DMS153 treated with DMSO at 0.1 percent for 48 hours (cell line): Measurements from ENCODE around the gene HAUS7.
A peak's percentile ranks its signal among the peaks of the same experiment; 100 is the strongest.

ENCODE experiments used
- DNase-seq: peaks from one replicate; lab custom pipeline; 2025; ENCODE audit not compliant: unreplicated experiment; lab: John Stamatoyannopoulos, UW

Gene HAUS7

DNA sequence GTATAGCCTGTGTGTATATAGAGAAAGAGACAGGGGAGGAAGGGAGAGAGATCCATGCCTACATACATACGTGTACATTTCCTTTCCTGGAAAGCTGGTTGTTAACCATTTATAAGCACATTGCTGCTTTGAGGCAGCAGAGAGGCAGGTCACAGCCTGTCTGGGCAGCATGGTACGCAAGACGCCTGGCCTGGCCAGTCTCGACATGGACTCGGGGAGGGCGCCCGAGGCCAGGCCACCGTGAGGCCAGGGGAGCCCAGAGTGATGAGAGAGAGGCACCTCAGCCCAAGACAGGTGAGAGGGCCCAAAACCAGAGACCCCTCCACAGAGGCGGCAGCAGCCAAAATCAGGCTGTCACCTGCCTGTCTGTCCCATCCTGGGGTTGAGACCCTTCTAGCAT lies 28.4 kb downstream of the HAUS7 start:
- DNase-seq, result no peak

GRCh38 chrX:153441296-153441695 lies 29.1 kb downstream of the HAUS7 start:
- DNase-seq, result peak; percentile 38

DNA sequence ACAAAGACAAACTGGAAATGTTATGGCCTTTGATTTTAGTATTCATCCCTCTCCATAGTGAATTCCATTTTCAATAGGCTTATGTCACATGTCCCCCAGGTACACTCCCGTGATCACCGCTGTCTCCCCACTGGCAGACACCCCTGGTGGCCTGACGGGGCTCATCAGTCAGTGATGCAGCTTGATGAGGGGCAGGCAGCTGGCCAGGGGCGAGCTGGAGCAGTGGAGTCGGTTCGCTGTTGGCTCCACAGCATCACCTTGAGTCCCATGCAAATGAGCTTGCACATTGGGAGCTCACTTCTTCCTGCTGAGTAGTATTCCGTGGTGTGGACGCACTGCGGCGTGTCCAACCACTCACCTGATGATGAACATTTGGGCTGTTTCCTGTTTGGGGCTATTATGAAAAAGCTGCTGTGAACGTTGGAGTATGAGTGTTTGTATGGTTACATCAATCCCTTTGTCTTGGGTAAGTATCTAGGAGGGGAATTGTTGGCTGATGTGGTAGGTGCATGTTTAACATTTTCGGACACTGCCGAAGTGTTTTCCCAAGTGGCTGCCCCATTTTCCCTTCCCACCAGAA lies 29.7 kb downstream of the HAUS7 start:
- DNase-seq, result peak; percentile 2

- DNase-seq, result no peak
Measured at GRCh38 chrX:153439977-153440376, 30.4 kb downstream of the HAUS7 start.

DNA sequence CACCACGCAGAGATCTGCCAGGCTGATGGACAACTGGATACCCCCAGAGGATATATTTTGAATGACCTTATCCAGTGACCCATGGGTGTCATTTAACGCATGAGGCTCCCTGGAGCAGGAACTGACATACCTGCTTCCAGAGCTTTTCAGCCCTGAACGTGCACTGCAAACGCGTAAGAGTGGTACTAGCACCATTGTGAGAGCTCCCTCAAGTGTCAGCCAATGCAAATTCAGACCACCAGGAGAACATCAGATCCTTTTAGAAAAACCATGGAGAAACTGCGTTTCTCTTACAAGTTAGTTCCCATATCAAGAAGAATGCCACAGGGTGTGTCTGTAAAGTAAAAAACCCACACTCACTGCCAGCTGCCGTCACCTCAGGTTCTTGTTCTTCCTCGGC lies 31.8 kb downstream of the HAUS7 start:
- DNase-seq, result no peak

DNA sequence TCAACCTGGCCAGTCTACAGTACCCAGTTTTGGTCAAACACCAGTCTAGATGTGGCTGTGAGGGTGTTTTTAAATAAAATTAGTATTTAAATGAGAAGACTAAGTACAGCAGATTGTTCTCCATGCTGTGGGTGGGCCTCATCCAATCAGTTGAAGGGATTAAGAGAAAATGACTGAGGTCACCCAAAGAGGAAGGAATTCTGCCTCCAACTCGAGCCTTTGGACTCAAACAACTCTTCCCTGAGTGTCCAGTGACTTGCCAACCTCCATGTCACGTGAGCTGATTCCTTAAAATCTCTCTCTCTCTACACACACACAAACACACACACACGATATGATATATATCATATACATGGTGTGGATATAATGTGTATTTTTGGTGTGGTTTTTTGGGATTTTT lies 34.5 kb downstream of the HAUS7 start:
- DNase-seq, result no peak

DNA sequence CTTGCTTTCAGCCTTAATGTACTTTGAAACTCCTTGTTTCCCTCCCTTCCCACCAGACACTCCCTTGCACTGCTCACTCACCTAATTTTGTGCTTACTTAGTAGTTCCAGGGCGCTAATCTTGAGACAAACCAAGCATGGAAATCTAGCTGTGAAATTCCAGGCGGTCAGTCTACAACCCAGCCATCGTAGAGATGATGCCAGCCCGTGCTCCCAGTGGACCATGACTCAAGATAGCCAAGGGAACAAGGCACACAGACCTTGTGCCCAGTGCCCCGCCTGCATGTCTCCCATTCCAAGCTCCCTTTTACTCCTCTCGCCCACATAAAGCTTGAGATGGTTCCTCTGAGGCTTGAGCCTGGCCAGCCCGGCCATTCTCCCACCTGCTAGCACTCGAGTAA lies 35.6 kb downstream of the HAUS7 start:
- DNase-seq, result no peak

DNA sequence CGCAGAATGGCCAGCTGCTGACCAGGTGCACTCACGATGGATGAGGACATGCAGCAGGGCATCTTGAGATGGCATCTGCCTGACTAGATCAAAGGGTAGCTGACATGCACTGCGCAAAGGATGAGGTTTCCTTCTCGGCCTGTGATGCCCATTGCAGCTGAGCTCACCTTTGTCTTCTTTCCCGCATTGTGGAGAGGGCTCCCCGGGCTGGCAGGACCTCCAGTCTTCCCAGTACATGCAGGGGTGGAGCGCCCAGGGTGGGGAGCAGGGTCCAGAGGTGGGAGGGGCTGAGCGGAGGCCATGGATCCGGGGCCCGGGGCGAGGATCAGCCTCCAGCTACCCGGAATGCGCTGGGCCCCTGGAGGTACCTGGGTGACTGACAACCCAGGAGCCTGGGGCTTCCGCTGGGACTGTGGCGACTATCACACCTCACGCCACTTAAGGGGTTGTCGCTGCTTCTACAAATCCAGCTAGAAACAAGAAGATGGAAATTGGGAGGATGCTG lies 36.5 kb downstream of the HAUS7 start:
- no peak for DNase-seq

DNA sequence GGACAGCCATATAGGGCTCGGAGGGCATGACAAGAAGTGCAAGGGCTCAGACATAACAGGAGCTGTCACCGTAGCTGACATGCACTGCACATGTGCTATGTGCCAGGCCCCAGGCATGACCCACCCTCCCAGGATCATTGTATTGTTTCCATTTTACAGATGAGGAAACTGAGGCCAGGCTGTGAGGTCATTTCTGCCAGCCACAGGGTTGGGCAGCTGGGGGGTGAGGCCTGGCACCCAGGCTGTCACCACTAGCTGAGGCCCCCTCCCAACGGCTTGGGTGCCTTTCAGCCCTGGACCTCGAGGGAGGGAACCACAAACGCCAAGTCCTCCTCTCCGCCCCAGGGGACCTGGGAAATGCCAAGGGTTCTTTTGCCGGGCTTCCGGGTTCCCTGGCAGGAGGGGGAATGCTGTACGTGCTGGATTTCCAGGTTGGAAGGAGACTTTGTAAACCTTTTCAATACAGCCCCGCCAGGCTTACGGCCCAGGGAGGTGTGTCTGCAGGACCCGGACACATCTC lies 37.2 kb downstream of the HAUS7 start:
- no peak for DNase-seq

- no peak for DNase-seq
Measured at GRCh38 chrX:153430796-153431195, 39.6 kb downstream of the HAUS7 start.

DNA sequence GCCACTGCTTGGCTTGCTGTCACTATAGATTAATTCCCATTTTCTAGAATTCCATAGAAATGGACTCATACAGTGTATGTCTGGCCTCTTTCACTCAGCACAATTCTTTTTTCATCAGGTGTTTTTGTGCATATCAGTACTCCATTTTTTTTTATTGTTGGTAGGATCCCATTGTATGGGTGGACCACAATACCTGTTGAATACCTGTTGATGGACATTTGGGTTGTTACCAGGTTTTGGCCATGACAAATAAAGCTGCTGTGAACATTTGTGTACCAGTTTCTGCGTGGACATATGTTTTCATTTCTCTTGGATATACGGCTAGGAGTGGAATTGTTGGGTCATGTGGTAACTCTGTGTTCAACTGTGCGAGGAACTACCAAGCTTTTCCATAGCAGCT lies 44.2 kb downstream of the HAUS7 start:
- no peak for DNase-seq

DNA sequence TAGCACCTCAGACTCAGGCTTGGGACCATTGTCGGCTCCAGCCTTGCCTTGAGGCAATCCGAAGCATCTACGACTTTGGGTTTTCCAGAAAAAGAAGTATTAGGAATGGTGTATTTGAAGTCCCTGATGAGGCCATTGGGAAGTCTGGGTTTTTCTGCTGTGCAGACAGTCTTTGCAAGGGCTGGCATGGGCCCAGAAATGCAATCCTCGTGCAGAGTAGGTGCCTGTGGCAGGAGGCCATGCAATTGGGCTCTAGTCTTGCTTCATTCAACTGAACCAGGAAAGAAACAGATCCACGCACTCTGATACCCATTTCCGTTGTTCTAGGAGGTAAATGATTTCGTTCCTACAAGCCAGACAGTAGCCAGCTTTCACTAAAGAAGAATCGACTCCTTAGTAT lies 46.7 kb downstream of the HAUS7 start:
- no peak for DNase-seq

DNA sequence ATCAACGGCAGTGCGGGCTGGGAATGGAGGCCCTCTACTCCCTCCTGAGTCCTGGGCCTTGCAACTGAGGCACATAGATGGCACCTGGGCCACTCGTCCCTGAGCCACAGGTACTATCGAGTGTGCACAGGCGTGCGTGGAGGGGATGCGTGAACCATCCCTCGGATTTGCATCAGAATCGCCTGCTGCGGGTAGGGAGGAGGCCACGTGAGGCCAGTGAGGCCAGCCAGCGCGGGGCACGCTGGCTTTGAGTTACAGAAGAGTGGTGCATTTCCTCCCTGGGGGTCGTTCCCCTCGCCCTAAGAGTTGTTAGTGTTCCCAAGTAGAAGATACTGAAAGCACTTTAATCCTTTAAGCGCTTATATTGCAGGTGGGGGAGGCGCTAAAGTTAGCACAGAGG lies 48.5 kb downstream of the HAUS7 start:
- no peak for DNase-seq

DNA sequence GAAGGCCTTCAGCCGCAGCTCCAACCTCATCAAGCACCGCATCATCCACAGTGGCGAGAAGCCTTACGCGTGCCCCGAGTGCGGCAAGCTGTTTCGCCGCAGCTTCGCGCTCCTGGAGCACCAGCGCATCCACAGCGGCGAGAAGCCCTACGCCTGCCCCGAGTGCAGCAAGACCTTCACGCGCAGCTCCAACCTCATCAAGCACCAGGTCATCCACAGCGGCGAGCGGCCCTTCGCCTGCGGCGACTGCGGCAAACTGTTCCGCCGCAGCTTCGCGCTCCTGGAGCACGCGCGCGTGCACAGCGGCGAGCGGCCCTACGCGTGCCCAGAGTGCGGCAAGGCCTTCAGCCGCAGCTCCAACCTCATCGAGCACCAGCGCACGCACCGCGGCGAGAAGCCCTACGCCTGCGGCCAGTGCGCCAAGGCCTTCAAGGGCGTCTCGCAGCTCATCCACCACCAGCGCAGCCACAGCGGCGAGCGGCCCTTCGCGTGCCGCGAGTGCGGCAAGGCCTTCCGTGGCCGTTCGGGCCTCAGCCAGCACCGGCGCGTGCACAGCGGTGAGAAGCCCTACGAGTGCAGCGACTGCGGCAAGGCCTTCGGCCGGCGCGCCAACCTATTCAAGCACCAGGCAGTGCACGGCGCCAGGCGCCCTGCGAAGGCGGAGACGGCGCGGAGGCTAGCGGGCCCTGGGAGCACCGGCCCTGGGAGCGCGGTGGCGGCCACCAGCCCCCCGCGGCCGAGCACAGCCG lies 49.4 kb downstream of the HAUS7 start:
- no peak for DNase-seq

- DNase-seq, result no peak
Measured at GRCh38 chrX:153417637-153418036, 52.7 kb downstream of the HAUS7 start.

DNA sequence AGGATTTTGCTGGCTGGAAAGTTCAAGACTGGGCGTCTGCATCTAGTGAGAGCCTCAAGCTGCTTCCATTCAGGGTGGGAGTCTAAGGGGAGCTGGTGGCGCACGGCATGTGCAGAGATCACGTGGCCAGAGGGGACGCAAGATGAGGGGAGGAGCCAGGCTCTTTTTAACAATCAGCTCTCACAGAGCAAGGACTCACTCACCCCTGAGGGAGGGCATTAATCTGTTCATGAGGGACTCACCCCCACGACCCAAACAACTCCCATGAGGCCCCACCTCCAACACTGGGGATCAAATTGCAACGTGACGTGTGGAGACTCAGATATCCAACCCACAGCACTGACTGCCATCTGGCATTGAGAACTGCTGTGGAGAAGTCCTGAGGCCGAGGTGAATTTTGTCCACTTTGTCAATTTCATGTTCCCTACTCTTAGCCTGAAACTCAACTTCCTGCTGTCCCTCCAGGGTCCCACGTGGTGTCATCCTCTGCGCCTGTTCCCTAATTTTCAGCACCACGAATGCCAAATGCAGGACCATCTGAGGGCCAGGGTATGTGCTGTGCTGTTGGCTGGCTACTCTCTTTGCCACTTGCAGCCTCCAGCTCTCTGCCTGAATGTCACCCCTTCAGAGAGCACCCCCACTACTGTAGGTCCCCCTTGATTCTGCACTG lies 53.5 kb downstream of the HAUS7 start:
- DNase-seq, result no peak

GRCh38 chrX:153414856-153415510 lies 55.4 kb downstream of the HAUS7 start:
- no peak for DNase-seq

DNA sequence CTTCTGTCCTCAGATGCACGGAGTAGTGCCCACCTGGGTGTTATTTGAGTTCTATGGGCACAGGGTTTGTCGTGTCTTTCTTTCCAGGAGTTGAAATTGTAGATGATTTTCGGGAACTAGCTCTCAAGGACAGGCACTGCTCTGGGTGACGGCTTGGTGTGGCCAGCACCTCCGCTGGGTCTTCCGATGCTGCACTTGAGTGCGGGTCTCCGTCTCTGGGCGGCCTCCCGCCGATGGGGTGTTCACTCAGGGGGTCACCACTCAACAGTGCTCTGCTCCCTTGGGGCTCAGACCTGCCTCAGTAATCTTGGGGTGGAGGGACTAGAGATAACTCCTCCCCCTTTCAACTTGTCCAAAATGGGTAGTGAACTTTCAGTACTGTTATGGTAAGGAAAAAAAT lies 56.6 kb downstream of the HAUS7 start:
- no peak for DNase-seq

- DNase-seq, result no peak
Measured at GRCh38 chrX:153412746-153413720, 57.3 kb downstream of the HAUS7 start.

GRCh38 chrX:153411988-153412574 lies 58.3 kb downstream of the HAUS7 start:
- no peak for DNase-seq
